ENCODE measurements around the gene DRAXIN. TPM values are rescaled to one million over a fixed set of nuclear protein-coding genes. Genes with fewer than 3 reads are reported as not detected.

Gene DRAXIN
- total RNA-seq, 4 donors from 2014 or later = not detected

GRCh38 chr1:11769274-11769673 is 77.8 kb downstream of the DRAXIN start:
- DNase-seq (no peak), ATAC-seq (no peak)
- Histone ChIP-seq H3K9me3 (no peaks in the 10 kb centered on the region), H3K27me3 (no peaks in the 10 kb centered on the region), H3K27ac (no peak overlapping the region), H3K36me3 (no peaks in the 10 kb centered on the region), H3K4me1 (no peaks in the 10 kb centered on the region), H3K4me3 (no peak overlapping the region)
- intact Hi-C loops (cut with DNase I; ENCODE audit: low total_unique reads) = no loop called here
- TF ChIP-seq POLR2A (IDR thresholded peaks at IDR 0.05) = no peak
- no peak for TF ChIP-seq CTCF (IDR thresholded peaks at IDR 0.05 in 4 of 5, conservative IDR thresholded peaks at IDR 0.05 in 1 of 5)
- in situ Hi-C loops (cut with MboI; ENCODE audit: low sequenced_read_pairs in 4 of 4) = no loop called here

- intact Hi-C loops (cut with DNase I; ENCODE audit: low total_unique reads) = no loop called here
- ATAC-seq (no peak), DNase-seq (no peak)
- Histone ChIP-seq H3K9me3 (no peaks in the 10 kb centered on the region), H3K36me3 (no peaks in the 10 kb centered on the region), H3K27ac (no peak overlapping the region), H3K4me1 (no peaks in the 10 kb centered on the region), H3K4me3 (no peak overlapping the region), H3K27me3 (no peaks in the 10 kb centered on the region)
- TF ChIP-seq POLR2A (IDR thresholded peaks at IDR 0.05) (no peak), CTCF (IDR thresholded peaks at IDR 0.05 in 4 of 5, conservative IDR thresholded peaks at IDR 0.05 in 1 of 5) (no peak)
- in situ Hi-C loops (cut with MboI; ENCODE audit: low sequenced_read_pairs in 4 of 4) = no loop called here
Measured at GRCh38 chr1:11770011-11770410, 78.5 kb downstream of the DRAXIN start.

- TF ChIP-seq POLR2A (IDR thresholded peaks at IDR 0.05) (no peak), CTCF (IDR thresholded peaks at IDR 0.05 in 4 of 5, conservative IDR thresholded peaks at IDR 0.05 in 1 of 5) (no peak)
- in situ Hi-C loops (cut with MboI; ENCODE audit: low sequenced_read_pairs in 4 of 4) = no loop called here
- intact Hi-C loops (cut with DNase I; ENCODE audit: low total_unique reads) = no loop called here
Measured at GRCh38 chr1:11771481-11772043, 80.1 kb downstream of the DRAXIN start.

GRCh38 chr1:11772458-11772857 is 80.9 kb downstream of the DRAXIN start:
- in situ Hi-C loops (cut with MboI; ENCODE audit: low sequenced_read_pairs in 4 of 4) = no loop called here
- no peaks in the 10 kb centered on the region for H3K27me3 ChIP-seq
- no peak for DNase-seq

More at GRCh38 chr1:11771481-11772043, 80.1 kb downstream of the DRAXIN start:
- H3K36me3 ChIP-seq = no peaks in the 10 kb centered on the region
- H3K9me3 ChIP-seq = no peaks in the 10 kb centered on the region
- H3K4me3 ChIP-seq = no peak overlapping the region
- ATAC-seq (no peak), DNase-seq (no peak)
- no peak overlapping the region for H3K27ac ChIP-seq
- no peaks in the 10 kb centered on the region for H3K27me3 ChIP-seq
- no peaks in the 10 kb centered on the region for H3K4me1 ChIP-seq

More at GRCh38 chr1:11772458-11772857, 80.9 kb downstream of the DRAXIN start:
- intact Hi-C loops (cut with DNase I; ENCODE audit: low total_unique reads) = no loop called here
- H3K36me3 ChIP-seq = no peaks in the 10 kb centered on the region
- no peaks in the 10 kb centered on the region for H3K9me3 ChIP-seq
- no peak overlapping the region for H3K27ac ChIP-seq
- no peaks in the 10 kb centered on the region for H3K4me1 ChIP-seq
- no peak overlapping the region for H3K4me3 ChIP-seq
- TF ChIP-seq POLR2A (IDR thresholded peaks at IDR 0.05) (no peak), CTCF (IDR thresholded peaks at IDR 0.05 in 4 of 5, conservative IDR thresholded peaks at IDR 0.05 in 1 of 5) (no peak)
- ATAC-seq = no peak
